ENCODE data around the gene CHST13.

CHST13 gene

GRCh38 chr3:126494204-126494969 lies 29.6 kb upstream of the CHST13 start:
- TF ChIP-seq, protein P1, sequence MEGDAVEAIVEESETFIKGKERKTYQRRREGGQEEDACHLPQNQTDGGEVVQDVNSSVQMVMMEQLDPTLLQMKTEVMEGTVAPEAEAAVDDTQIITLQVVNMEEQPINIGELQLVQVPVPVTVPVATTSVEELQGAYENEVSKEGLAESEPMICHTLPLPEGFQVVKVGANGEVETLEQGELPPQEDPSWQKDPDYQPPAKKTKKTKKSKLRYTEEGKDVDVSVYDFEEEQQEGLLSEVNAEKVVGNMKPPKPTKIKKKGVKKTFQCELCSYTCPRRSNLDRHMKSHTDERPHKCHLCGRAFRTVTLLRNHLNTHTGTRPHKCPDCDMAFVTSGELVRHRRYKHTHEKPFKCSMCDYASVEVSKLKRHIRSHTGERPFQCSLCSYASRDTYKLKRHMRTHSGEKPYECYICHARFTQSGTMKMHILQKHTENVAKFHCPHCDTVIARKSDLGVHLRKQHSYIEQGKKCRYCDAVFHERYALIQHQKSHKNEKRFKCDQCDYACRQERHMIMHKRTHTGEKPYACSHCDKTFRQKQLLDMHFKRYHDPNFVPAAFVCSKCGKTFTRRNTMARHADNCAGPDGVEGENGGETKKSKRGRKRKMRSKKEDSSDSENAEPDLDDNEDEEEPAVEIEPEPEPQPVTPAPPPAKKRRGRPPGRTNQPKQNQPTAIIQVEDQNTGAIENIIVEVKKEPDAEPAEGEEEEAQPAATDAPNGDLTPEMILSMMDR (IDR thresholded peaks at IDR 0.05; ENCODE audit: unreplicated experiment in 3 of 3), result no peak
- H3K4me3 Mint-ChIP-seq, result no peak overlapping the region
- no peaks in the 10 kb centered on the region for H3K4me1 Mint-ChIP-seq
- peaks cover 8% of the 10 kb centered on the region for H3K27me3 Mint-ChIP-seq (ENCODE audit: low read depth)
- H3K9me3 Mint-ChIP-seq, result no peaks in the 10 kb centered on the region
- H3K36me3 Mint-ChIP-seq (ENCODE audit: low read depth), result no peaks in the 10 kb centered on the region
- no peak overlapping the region for H3K27ac Mint-ChIP-seq

DNA sequence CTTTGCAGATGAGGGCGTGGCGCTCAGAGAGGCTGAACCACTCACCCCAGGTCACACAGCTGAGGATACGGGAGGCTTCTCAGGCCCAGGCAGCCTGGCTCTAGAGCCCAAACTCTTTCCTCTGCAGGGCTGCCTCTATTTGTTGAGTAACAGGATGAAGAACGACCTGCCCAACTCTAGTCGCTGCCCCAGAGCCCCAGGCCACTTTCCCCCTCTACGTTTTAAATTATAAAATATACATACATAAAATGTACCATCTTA lies 29.1 kb upstream of the CHST13 start:
- Mint-ChIP-seq H3K27me3 (ENCODE audit: low read depth) (peaks cover 8% of the 10 kb centered on the region), H3K9me3 (no peaks in the 10 kb centered on the region), H3K4me3 (no peak overlapping the region), H3K36me3 (ENCODE audit: low read depth) (no peaks in the 10 kb centered on the region), H3K4me1 (no peaks in the 10 kb centered on the region), H3K27ac (no peak overlapping the region)
- TF ChIP-seq, protein P1 (IDR thresholded peaks at IDR 0.05; ENCODE audit: unreplicated experiment in 3 of 3), result no peak

GRCh38 chr3:126495786-126496185 lies 28.2 kb upstream of the CHST13 start:
- no peak overlapping the region for H3K27ac Mint-ChIP-seq
- H3K4me3 Mint-ChIP-seq, result no peak overlapping the region
- H3K27me3 Mint-ChIP-seq (ENCODE audit: low read depth), result peaks cover 8% of the 10 kb centered on the region
- H3K4me1 Mint-ChIP-seq, result no peaks in the 10 kb centered on the region
- no peaks in the 10 kb centered on the region for H3K36me3 Mint-ChIP-seq (ENCODE audit: low read depth)
- H3K9me3 Mint-ChIP-seq, result no peaks in the 10 kb centered on the region
- TF ChIP-seq, protein P1 (IDR thresholded peaks at IDR 0.05; ENCODE audit: unreplicated experiment in 3 of 3), result no peak

GRCh38 chr3:126496894-126497850 lies 26.8 kb upstream of the CHST13 start:
- Mint-ChIP-seq H3K9me3 (no peaks in the 10 kb centered on the region), H3K4me1 (no peaks in the 10 kb centered on the region)

GRCh38 chr3:126497956-126498355 lies 26.0 kb upstream of the CHST13 start:
- Mint-ChIP-seq H3K36me3 (ENCODE audit: low read depth) (no peaks in the 10 kb centered on the region), H3K9me3 (no peaks in the 10 kb centered on the region), H3K4me3 (no peak overlapping the region), H3K27me3 (ENCODE audit: low read depth) (peaks cover 3% of the 10 kb centered on the region), H3K4me1 (no peaks in the 10 kb centered on the region), H3K27ac (no peak overlapping the region)
- TF ChIP-seq, protein P1 (IDR thresholded peaks at IDR 0.05; ENCODE audit: unreplicated experiment in 3 of 3), result no peak

More at GRCh38 chr3:126496894-126497850, 26.8 kb upstream of the CHST13 start:
- no peak overlapping the region for H3K4me3 Mint-ChIP-seq
- TF ChIP-seq, protein P1 (IDR thresholded peaks at IDR 0.05; ENCODE audit: unreplicated experiment in 3 of 3), result no peak
- H3K27ac Mint-ChIP-seq, result no peak overlapping the region
- peaks cover 3% of the 10 kb centered on the region for H3K27me3 Mint-ChIP-seq (ENCODE audit: low read depth)
- H3K36me3 Mint-ChIP-seq (ENCODE audit: low read depth), result no peaks in the 10 kb centered on the region
